ENCODE results near the gene MZT2B. TPM values are rescaled to one million over a fixed set of nuclear protein-coding genes. Genes with fewer than 3 reads are reported as not detected.

The MZT2B gene
- total RNA-seq, 2 donors from 2014 or later: 75.3 to 96.3 TPM

Other genes with a start within 250 kb of the MZT2B start
- gene RAB6C, start 202.6 kb upstream of the MZT2B start, total RNA-seq: under 1 TPM in 1 of 2 donors, not detected in 1; 0.68 TPM
- gene POTEF, start 53.0 kb upstream of the MZT2B start, total RNA-seq: not detected
- gene CCDC74B, start 37.1 kb upstream of the MZT2B start, total RNA-seq: 10 to 100 TPM in 1 of 2 donors, 1 to 10 TPM in 1; 2.0 to 12.4 TPM
- 10 to 100 TPM; 46.3 to 53.1 TPM for gene SMPD4, start 660 bp upstream of the MZT2B start, total RNA-seq
- not detected for gene TUBA3E, start 16.2 kb downstream of the MZT2B start, total RNA-seq
- gene IMP4, start 160.6 kb downstream of the MZT2B start, total RNA-seq: 100 to 1,000 TPM in 1 of 2 donors, 10 to 100 TPM in 1; 67.4 to 166 TPM
- gene PTPN18, start 173.8 kb downstream of the MZT2B start, total RNA-seq: 10 to 100 TPM; 79.2 to 93.3 TPM